ENCODE results near the gene RFC1. TPM values are rescaled to one million over a fixed set of nuclear protein-coding genes. Genes with fewer than 3 reads are reported as not detected.
"Not testable (repeated sequence)": the region's sequence is repeated elsewhere in the genome, so short reads cannot be mapped to it uniquely, and the experiment has no call there.

The RFC1 gene
- total RNA-seq, 1 donor from 2014 or later: 43.9 TPM

DNA sequence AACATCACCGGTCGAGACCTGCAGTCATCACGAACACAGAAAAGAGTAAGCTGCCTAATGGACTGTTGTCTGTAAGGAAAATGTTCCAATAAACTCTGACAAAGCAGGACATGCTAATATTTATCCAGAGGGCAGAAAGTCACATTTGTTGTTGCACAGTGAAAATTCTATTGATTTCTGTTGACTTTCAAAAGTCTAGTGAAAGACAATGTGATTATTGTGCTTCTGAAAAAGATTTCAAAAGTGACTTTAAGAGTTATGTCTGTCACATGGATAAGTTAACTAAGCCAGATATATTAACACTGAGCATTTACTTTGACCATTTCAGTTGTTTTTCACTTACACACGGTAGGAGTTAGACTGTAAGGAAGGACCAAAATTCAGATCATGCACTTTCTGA is 9.3 kb upstream of the RFC1 start:
- Mint-ChIP-seq H3K36me3 (ENCODE audit: low read depth) (peaks cover 10% of the 10 kb centered on the region), H3K27ac (ENCODE audit: unreplicated experiment) (no peak overlapping the region), H3K4me3 (ENCODE audit: unreplicated experiment) (no peak overlapping the region), H3K4me1 (ENCODE audit: low read depth) (no peaks in the 10 kb centered on the region), H3K9me3 (ENCODE audit: low read depth) (peaks cover 17% of the 10 kb centered on the region), H3K27me3 (ENCODE audit: low read depth) (peaks cover 25% of the 10 kb centered on the region)
- no peak for DNase-seq (ENCODE audit: low spot score)
- TF ChIP-seq, protein P1, sequence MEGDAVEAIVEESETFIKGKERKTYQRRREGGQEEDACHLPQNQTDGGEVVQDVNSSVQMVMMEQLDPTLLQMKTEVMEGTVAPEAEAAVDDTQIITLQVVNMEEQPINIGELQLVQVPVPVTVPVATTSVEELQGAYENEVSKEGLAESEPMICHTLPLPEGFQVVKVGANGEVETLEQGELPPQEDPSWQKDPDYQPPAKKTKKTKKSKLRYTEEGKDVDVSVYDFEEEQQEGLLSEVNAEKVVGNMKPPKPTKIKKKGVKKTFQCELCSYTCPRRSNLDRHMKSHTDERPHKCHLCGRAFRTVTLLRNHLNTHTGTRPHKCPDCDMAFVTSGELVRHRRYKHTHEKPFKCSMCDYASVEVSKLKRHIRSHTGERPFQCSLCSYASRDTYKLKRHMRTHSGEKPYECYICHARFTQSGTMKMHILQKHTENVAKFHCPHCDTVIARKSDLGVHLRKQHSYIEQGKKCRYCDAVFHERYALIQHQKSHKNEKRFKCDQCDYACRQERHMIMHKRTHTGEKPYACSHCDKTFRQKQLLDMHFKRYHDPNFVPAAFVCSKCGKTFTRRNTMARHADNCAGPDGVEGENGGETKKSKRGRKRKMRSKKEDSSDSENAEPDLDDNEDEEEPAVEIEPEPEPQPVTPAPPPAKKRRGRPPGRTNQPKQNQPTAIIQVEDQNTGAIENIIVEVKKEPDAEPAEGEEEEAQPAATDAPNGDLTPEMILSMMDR (IDR thresholded peaks at IDR 0.05): no peak

DNA sequence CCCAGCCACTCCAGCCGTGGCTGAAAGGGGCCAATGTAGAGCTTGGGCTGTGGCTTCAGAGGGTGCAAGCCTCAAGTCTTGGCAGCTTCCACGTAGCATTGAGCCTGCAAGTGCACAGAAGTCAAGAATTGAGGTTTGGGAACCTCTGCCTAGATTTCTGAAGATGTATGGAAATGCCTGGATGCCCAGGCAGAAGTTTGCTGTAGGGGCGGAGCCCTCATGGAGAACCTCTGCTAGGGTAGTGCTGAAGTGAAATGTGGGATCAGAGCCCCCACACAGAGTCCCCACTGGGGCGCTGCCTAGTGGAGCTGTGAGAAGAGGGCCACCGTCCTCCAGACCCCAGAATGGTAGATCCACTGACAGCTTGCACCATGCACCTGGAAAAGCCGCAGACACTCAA is 5.0 kb upstream of the RFC1 start:
- not testable (repeated sequence) for H3K9me3 Mint-ChIP-seq (ENCODE audit: low read depth); DNase-seq (ENCODE audit: low spot score); H3K4me1 Mint-ChIP-seq (ENCODE audit: low read depth); H3K27me3 Mint-ChIP-seq (ENCODE audit: low read depth); H3K36me3 Mint-ChIP-seq (ENCODE audit: low read depth); H3K27ac Mint-ChIP-seq (ENCODE audit: unreplicated experiment); H3K4me3 Mint-ChIP-seq (ENCODE audit: unreplicated experiment)

DNA sequence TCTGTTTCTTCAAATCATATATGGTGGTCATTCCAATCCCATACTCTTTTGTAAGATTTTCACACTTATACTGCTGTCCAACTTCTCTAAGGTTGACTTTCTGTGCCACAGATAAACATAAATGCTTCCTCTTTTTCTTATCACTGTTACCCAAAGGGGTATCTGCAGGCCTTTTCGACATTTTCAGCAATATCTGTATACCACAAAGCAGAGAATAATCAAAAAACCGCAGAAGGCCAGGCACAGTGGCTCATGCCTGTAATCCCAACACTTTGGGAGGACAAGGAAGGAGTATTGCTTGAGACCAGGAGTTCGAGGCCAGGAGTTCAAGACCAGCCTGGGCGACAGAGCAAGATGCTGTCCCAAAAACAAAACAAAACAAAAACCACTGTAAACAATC is 3.1 kb upstream of the RFC1 start:
- H3K4me1 Mint-ChIP-seq (ENCODE audit: low read depth): peaks cover 17% of the 10 kb centered on the region
- no peak overlapping the region for H3K27ac Mint-ChIP-seq (ENCODE audit: unreplicated experiment)
- H3K36me3 Mint-ChIP-seq (ENCODE audit: low read depth): no peaks in the 10 kb centered on the region
- peaks cover 3% of the 10 kb centered on the region for H3K27me3 Mint-ChIP-seq (ENCODE audit: low read depth)
- DNase-seq (ENCODE audit: low spot score): no peak
- no peaks in the 10 kb centered on the region for H3K9me3 Mint-ChIP-seq (ENCODE audit: low read depth)
- TF ChIP-seq, protein P1 (IDR thresholded peaks at IDR 0.05): no peak
- no peak overlapping the region for H3K4me3 Mint-ChIP-seq (ENCODE audit: unreplicated experiment)

DNA sequence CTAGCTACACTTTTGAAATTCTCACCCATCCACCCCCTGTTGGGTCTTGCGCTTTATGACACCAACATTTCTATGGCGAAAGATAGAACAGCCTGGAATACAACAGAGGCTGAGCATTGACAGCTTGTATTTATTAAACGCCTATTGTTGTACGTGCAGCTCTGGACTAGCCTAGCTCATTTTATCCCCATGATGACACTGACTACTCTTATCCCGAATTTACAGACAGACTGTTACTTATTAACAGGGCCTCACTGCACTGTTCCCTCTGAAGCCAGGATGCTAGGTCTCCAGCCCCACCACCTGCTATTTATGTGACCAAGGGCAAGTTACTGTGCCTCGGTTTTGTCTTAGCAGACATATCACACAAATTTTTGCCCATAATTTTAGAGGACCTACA is 1.0 kb upstream of the RFC1 start:
- peaks cover 29% of the 10 kb centered on the region for H3K4me1 Mint-ChIP-seq (ENCODE audit: low read depth)
- peak overlapping the region; percentile 91 for H3K4me3 Mint-ChIP-seq (ENCODE audit: unreplicated experiment)
- DNase-seq (ENCODE audit: low spot score): no peak
- peak overlapping the region; percentile 6 for H3K27ac Mint-ChIP-seq (ENCODE audit: unreplicated experiment)
- TF ChIP-seq, protein P1 (IDR thresholded peaks at IDR 0.05): no peak
- H3K36me3 Mint-ChIP-seq (ENCODE audit: low read depth): no peaks in the 10 kb centered on the region
- no peaks in the 10 kb centered on the region for H3K9me3 Mint-ChIP-seq (ENCODE audit: low read depth)
- peaks cover 3% of the 10 kb centered on the region for H3K27me3 Mint-ChIP-seq (ENCODE audit: low read depth)

DNA sequence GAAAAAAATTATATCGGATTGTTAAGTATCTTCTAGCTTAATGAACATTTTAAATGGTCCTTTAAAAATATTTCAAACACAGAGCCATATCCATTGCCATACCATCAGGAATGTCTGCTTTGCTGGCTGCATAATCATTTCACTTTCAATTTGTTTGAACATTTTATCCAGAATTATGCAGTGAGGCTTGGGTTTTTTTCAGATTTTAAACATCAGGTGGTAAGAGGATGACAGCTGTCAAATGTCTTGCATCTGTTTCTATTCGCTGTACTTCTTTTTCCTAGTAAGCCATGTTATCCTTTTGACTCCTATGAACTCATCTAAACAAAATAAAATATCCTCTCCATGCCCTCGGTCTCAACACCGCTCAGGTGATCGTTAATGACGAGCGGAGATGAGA is 802 bp downstream of the RFC1 start:
- no peaks in the 10 kb centered on the region for H3K36me3 Mint-ChIP-seq (ENCODE audit: low read depth)
- TF ChIP-seq, protein P1 (IDR thresholded peaks at IDR 0.05): no peak
- H3K9me3 Mint-ChIP-seq (ENCODE audit: low read depth): no peaks in the 10 kb centered on the region

DNA sequence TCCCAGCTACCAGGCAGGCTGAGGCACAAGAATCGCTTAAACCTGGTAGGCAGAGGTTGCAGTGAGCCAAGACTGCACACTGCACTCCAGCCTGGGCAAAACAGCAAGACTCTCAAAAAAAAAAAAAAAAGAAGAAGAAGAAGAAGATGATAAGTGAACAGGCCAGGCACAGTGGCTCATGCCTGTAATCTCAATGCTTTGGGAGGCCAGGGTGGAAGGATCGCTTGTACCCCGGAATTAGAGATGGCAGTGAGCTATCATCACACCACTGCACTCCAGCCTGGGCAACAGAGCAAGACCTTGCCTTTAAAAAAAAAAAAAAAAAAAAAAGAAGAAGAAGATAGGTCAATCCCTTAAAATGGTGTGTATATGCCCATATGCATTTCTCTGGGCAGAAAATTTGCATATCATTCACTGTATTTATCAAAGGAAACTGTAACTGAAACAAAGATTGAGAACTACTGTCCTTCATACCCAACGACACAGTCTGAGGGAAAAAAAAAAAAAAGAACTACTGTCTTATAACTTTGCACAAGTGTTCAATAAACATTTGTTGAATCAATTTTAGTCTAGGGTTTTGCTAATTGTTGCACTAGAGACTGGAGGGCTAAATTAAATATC is 2.3 kb downstream of the RFC1 start:
- Mint-ChIP-seq H3K27me3 (ENCODE audit: low read depth) (no peaks in the 10 kb centered on the region), H3K4me3 (ENCODE audit: unreplicated experiment) (peak overlapping the region; percentile 40), H3K4me1 (ENCODE audit: low read depth) (peaks cover 32% of the 10 kb centered on the region), H3K9me3 (ENCODE audit: low read depth) (no peaks in the 10 kb centered on the region), H3K36me3 (ENCODE audit: low read depth) (no peaks in the 10 kb centered on the region), H3K27ac (ENCODE audit: unreplicated experiment) (no peak overlapping the region)
- DNase-seq (ENCODE audit: low spot score): no peak
- TF ChIP-seq, protein P1 (IDR thresholded peaks at IDR 0.05): no peak

More for the DNA sequence above, 802 bp downstream of the RFC1 start:
- H3K4me3 Mint-ChIP-seq (ENCODE audit: unreplicated experiment): peak overlapping the region; percentile 91
- H3K4me1 Mint-ChIP-seq (ENCODE audit: low read depth): peaks cover 30% of the 10 kb centered on the region
- no peak for DNase-seq (ENCODE audit: low spot score)
- H3K27me3 Mint-ChIP-seq (ENCODE audit: low read depth): peaks cover under 1% of the 10 kb centered on the region
- peak overlapping the region; percentile 94 for H3K27ac Mint-ChIP-seq (ENCODE audit: unreplicated experiment)

Data from chondrocyte (in vitro differentiated cells).